Mesendoderm (in vitro differentiated cells): ENCODE data around the gene SSX7. TPM values are rescaled to one million over a fixed set of nuclear protein-coding genes. Genes with fewer than 3 reads are reported as not detected.

Experiments used
- small RNA-seq: library from polyadenylated mRNA; stranded (forward); fragments of <200 nt; extraction: miRNeasy Mini kit (QIAGEN cat#:217004); gene quantifications from one replicate; pipeline ENCODE3, GENCODE V24; 2013; ENCODE audit not compliant: insufficient read depth

Gene SSX7

Small RNAs within 50 kb of the gene (small RNA-seq; reads per million reads assigned to genes)
- gene AL450023.3 (not detected), gene RNA5SP504 (not detected)
